Astrocyte of the spinal cord (primary cell): ENCODE results near the gene GFOD2.
"Not testable (repeated sequence)": the region's sequence is repeated elsewhere in the genome, so short reads cannot be mapped to it uniquely, and the experiment has no call there.

Experiments
- DNase-seq: peaks from one replicate; pipeline ENCODE4 v3.0.0; 2011; ENCODE audit warnings: low read depth, low spot score
- H3K4me3 ChIP-seq: 2 replicates; pipeline ENCODE4 v1.5.1; 2011; ENCODE audit warnings: low read depth, mild to moderate bottlenecking, low read length, moderate library complexity
- in situ Hi-C: cut with HindIII; loops from 2 replicates; pipeline ENCODE4 v1.10.0; 2017; ENCODE audit warnings: low sequenced_read_pairs
- TF ChIP-seq, protein P1 (sequence below): IDR thresholded peaks from 2 replicates; pipeline ENCODE4 v1.5.1; 2012; ENCODE audit warnings: low read depth, mild to moderate bottlenecking, low read length, inconsistent platforms

Gene GFOD2

DNA sequence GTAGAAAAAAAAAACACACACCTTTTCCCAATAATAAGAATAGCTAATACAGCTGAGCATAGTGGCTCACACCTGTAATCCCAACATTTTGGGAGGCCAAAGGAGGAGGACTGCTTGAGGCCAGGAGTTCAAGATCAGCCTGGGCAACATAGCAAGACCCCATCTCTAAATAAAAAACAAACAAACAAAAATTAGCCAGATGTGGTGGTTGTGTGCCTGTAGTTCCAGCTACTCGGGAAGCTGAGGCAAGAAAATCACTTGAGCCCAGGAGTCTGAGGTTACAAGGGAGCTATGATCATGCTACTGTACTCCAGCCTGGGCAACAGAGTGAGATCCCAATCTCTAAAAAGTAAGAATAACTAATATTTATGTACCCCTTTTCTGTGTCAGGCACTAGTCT, 42.8 kb upstream of the GFOD2 start:
- no peak for DNase-seq
- in situ Hi-C loops, result no loop called here
- no peak overlapping the region for H3K4me3 ChIP-seq
- TF ChIP-seq, protein P1, sequence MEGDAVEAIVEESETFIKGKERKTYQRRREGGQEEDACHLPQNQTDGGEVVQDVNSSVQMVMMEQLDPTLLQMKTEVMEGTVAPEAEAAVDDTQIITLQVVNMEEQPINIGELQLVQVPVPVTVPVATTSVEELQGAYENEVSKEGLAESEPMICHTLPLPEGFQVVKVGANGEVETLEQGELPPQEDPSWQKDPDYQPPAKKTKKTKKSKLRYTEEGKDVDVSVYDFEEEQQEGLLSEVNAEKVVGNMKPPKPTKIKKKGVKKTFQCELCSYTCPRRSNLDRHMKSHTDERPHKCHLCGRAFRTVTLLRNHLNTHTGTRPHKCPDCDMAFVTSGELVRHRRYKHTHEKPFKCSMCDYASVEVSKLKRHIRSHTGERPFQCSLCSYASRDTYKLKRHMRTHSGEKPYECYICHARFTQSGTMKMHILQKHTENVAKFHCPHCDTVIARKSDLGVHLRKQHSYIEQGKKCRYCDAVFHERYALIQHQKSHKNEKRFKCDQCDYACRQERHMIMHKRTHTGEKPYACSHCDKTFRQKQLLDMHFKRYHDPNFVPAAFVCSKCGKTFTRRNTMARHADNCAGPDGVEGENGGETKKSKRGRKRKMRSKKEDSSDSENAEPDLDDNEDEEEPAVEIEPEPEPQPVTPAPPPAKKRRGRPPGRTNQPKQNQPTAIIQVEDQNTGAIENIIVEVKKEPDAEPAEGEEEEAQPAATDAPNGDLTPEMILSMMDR, result no peak

DNA sequence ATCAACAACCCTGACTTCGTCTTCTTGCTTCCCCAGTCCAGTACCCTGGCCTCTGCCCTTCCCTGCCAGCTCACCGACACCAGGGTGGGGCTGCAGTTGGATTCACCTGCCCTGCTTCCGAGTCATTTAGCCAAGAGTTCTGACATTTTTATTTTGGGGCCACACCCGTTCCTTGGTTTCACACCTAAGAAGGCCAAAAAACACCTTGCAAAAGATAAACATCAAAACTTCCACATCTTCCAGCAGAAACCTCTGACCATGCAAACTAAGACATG, 41.8 kb upstream of the GFOD2 start:
- H3K4me3 ChIP-seq, result no peak overlapping the region
- TF ChIP-seq, protein P1, result no peak
- no peak for DNase-seq
- in situ Hi-C loops, result no loop called here

DNA sequence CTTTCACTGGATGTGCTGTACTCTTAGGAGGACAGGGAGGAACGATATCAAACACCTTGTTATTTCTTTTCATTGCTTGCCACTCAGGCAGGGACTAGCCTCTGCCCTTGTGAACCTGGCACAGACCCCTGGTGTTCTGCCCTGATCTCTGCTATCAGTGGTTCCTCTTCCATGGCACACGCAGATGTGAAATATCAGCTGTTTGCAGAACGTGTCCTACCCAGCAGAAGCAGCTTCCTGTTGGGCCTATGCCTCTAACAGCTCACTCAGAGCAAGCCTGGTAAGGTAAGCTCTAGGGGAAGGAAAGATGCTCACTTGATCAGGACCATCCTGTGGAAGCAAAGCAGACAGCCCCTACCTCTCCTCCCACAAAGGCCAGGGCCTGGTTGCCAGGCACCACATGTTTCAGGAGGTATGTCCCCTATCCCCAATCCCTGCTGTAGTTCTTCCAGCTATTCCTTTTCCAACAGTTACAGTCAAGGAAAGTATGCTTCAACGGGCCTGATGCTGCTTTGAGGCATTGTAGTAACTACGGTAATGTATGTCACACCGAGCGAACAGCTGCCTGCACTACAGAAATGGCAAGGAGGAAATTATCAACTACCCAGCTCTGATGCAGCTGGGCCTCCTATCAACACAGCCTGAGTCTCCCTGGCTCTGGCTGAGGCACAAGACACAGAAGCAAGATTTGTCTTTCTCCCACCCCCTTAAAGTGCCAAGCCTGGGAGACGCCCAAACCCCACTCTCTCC, 41.3 kb upstream of the GFOD2 start:
- no peak overlapping the region for H3K4me3 ChIP-seq
- no peak for DNase-seq
- TF ChIP-seq, protein P1, result no peak
- in situ Hi-C loops, result no loop called here

DNA sequence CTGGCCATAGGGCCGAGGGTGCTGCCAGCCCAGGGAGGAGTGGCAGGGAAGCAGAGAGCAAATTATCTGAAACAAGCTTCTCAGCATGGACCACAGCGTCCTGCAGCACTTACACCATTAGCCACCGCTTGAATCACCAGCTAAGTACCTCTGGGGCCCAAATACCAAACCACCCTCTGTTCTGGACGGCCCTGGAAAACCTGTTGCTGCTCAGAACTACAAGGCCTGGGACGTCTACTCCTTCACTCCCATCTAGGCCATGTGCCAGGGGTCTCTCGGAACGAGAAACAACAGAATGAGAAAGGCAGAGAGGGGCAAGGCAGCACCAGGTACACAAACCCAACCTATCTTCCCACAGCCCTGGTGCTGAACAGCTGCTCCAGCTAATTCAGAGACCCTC, 39.9 kb upstream of the GFOD2 start:
- DNase-seq, result no peak
- in situ Hi-C loops, result no loop called here
- no peak overlapping the region for H3K4me3 ChIP-seq
- TF ChIP-seq, protein P1, result no peak

DNA sequence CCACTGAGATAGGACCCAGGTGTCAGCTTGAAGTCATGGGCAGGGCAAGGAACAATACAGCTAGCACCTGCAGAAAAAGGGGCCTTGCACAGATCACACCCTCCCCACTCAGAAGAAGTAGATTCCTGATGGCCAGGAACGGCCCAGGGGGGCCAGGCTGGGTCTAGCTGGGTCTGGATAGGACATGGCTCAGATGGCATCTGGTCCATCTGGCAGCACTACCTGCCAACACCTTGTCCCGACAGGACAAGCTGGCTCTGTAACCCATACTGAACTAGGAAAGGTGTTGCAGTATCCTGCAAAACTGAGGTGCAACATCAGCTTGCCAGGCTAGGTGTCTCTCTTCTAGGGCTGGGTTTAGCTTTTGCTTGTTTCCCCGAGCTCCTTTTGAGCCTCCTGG, 38.9 kb upstream of the GFOD2 start:
- in situ Hi-C loops, result no loop called here
- TF ChIP-seq, protein P1, result no peak
- DNase-seq, result no peak
- no peak overlapping the region for H3K4me3 ChIP-seq

DNA sequence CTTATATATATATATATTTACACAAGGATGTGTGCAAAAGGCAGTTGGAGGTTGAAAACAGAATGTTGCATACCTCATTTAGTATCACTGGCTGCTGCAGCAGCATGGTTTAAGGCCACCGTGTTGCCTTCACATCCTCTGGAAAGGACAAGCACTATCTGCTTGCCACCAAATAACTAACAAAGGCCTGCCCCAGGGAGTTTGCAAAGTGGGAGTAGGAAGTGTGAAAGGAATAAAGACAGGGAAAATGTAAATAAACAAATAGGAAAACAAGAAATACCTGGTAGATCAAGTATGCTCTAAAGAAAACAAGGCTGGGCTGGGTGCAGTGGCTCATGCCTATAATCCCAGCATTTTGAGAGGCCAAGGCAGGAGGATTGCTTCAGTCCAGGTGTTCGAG, 33.5 kb upstream of the GFOD2 start:
- no peak for DNase-seq
- no peak overlapping the region for H3K4me3 ChIP-seq
- in situ Hi-C loops, result no loop called here
- TF ChIP-seq, protein P1, result no peak

DNA sequence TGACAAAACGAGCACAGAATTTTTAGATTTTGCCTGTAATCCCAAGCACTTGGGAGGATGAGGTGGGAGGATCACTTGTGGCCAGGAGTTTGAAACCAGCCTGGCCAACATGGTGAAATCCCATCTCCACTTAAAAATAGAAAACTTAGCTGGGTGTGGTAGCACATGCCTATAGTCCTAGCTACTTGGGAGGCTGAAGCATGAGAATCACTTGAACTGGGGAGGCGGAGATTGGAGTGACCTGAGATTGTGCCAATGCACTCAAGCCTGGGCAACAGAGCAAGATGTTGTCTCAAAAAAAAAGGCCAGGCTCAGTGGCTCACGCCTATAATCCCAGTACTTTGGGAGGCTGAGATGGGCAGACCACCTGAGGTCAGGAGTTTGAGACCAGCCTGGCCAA, 32.2 kb upstream of the GFOD2 start:
- in situ Hi-C loops, H3K4me3 ChIP-seq, DNase-seq: not testable (repeated sequence)
